ENCODE results near the gene PERM1.
"Not testable (repeated sequence)": the region's sequence is repeated elsewhere in the genome, so short reads cannot be mapped to it uniquely, and the experiment has no call there.

PERM1 gene

GRCh38 chr1:978835-979743 lies 2.8 kb downstream of the PERM1 start:
- no peak for DNase-seq (ENCODE audit: low spot score)

GRCh38 chr1:978069-978834 lies 3.6 kb downstream of the PERM1 start:
- no peak for DNase-seq (ENCODE audit: low spot score)

- DNase-seq (ENCODE audit: low spot score), result not testable (repeated sequence)
Measured at GRCh38 chr1:976791-977190, 5.1 kb downstream of the PERM1 start.

GRCh38 chr1:975896-976683 lies 5.8 kb downstream of the PERM1 start:
- DNase-seq (ENCODE audit: low spot score), result no peak

GRCh38 chr1:975365-975764 lies 6.5 kb downstream of the PERM1 start:
- DNase-seq (ENCODE audit: low spot score), result no peak

- no peak for DNase-seq (ENCODE audit: low spot score)
Measured at GRCh38 chr1:974687-975328, 7.1 kb downstream of the PERM1 start.

- DNase-seq (ENCODE audit: low spot score), result no peak
Measured at GRCh38 chr1:974293-974640, 7.6 kb downstream of the PERM1 start.

- no peak for DNase-seq (ENCODE audit: low spot score)
Measured at GRCh38 chr1:973459-974292, 8.2 kb downstream of the PERM1 start.

GRCh38 chr1:972726-973458 lies 9.0 kb downstream of the PERM1 start:
- no peak for DNase-seq (ENCODE audit: low spot score)

- DNase-seq (ENCODE audit: low spot score), result no peak
Measured at GRCh38 chr1:971751-972506, 10.0 kb downstream of the PERM1 start.

- no peak for DNase-seq (ENCODE audit: low spot score)
Measured at GRCh38 chr1:970973-971730, 10.7 kb downstream of the PERM1 start.

GRCh38 chr1:970242-970972 lies 11.5 kb downstream of the PERM1 start:
- DNase-seq (ENCODE audit: low spot score), result no peak

- no peak for DNase-seq (ENCODE audit: low spot score)
Measured at GRCh38 chr1:969260-969855, 12.5 kb downstream of the PERM1 start.

- DNase-seq (ENCODE audit: low spot score), result no peak
Measured at GRCh38 chr1:967466-968343, 14.2 kb downstream of the PERM1 start.

GRCh38 chr1:966704-967300 lies 15.1 kb downstream of the PERM1 start:
- no peak for DNase-seq (ENCODE audit: low spot score)

GRCh38 chr1:966135-966703 lies 15.7 kb downstream of the PERM1 start, which contains the start of gene PLEKHN1:
Gene PLEKHN1, plus strand, starts transcription at chr1:966482. Its CDS starts 50 bp downstream, at chr1:966532.
- DNase-seq (ENCODE audit: low spot score), result no peak
